HEK293T (cell line): ENCODE results near the gene DLG2.

Source experiments
- ARNT ChIP-seq: fragments of 450-650 bp; IDR thresholded peaks from 2 replicates; pipeline ENCODE4 v1.6.1; 2017; ENCODE audit warnings: mild to moderate bottlenecking
- BHLHE40 ChIP-seq: fragments of 450-650 bp; IDR thresholded peaks from 2 replicates; pipeline ENCODE4 v1.6.1; 2016; ENCODE audit warnings: mild to moderate bottlenecking, moderate library complexity, borderline replicate concordance
- CTBP1 ChIP-seq: fragments of 450-650 bp; IDR thresholded peaks from 2 replicates; pipeline ENCODE4 v1.6.1; 2016; ENCODE audit warnings: borderline replicate concordance
- ELF4 ChIP-seq: fragments of 450-650 bp; IDR thresholded peaks from 2 replicates; pipeline ENCODE4 v1.6.1; 2017; ENCODE audit warnings: antibody characterized with exemption
- FOXA1 ChIP-seq: fragments of 450-650 bp; IDR thresholded peaks from 2 replicates; pipeline ENCODE4 v1.6.1; 2016; ENCODE audit warnings: mild to moderate bottlenecking
- FOXK2 ChIP-seq: fragments of 450-650 bp; IDR thresholded peaks from 2 replicates; pipeline ENCODE4 v1.6.1; 2016; ENCODE audit warnings: mild to moderate bottlenecking
- FOXM1 ChIP-seq: fragments of 450-650 bp; IDR thresholded peaks from 2 replicates; pipeline ENCODE4 v1.6.1; 2017; ENCODE audit warnings: mild to moderate bottlenecking, borderline replicate concordance
- LEF1 ChIP-seq: fragments of 450-650 bp; IDR thresholded peaks from 2 replicates; pipeline ENCODE4 v1.6.1; 2017; ENCODE audit warnings: mild to moderate bottlenecking, borderline replicate concordance
- NFRKB ChIP-seq: fragments of 450-650 bp; IDR thresholded peaks from 2 replicates; pipeline ENCODE4 v1.6.1; 2016; ENCODE audit warnings: mild to moderate bottlenecking, moderate library complexity
- PKNOX1 ChIP-seq: fragments of 450-650 bp; IDR thresholded peaks from 2 replicates; pipeline ENCODE4 v1.6.1; 2016
- SP1 ChIP-seq: fragments of 450-650 bp; IDR thresholded peaks from 2 replicates; pipeline ENCODE4 v1.6.1; 2017
- SUZ12 ChIP-seq: fragments of 450-650 bp; IDR thresholded peaks from 2 replicates; pipeline ENCODE4 v1.6.1; 2016; ENCODE audit warnings: mild to moderate bottlenecking
- TARDBP ChIP-seq: fragments of 450-650 bp; IDR thresholded peaks from 2 replicates; pipeline ENCODE4 v1.6.1; 2016
- ZNF384 ChIP-seq: fragments of 450-650 bp; IDR thresholded peaks from 2 replicates; pipeline ENCODE4 v1.6.1; 2016

DNA sequence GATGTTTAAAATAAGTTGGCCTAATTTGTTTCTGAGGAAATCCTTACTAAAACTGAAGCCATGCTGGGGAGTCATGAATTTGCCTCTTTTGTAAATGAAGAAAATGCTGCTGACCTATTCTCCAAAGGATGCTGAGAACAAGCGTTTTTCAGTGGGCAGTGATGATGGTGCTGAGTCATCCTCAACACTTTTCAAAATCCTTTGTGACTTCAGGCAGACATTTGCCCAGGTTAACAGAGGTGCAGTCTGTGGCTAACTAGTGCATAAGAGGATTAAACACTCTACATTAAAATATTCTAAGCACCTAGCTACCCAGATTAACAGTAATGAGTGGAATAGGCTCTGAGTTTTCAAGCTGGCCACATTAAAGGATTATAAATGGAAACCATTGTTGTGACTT is 509.0 kb downstream of the DLG2 start:
- TF ChIP-seq SUZ12 (no peak), ELF4 (no peak), PKNOX1 (no peak), SP1 (no peak), CTBP1 (no peak), ARNT (no peak), TARDBP (no peak), FOXM1 (no peak), NFRKB (no peak), FOXA1 (no peak), FOXK2 (no peak), ZNF384 (no peak), LEF1 (no peak), BHLHE40 (no peak)
